Fibroblast of pulmonary artery (primary cell): ENCODE measurements around the gene UNC5A.

Experiments used
- DNase-seq: peaks from one replicate; pipeline ENCODE4 v3.0.0-alpha.2; 2010; ENCODE audit warnings: low read depth
- H3K4me3 ChIP-seq: replicated peaks from 2 replicates; pipeline ENCODE4 v1.5.1; 2011; ENCODE audit warnings: low read depth, mild to moderate bottlenecking, control low read depth, low read length, moderate library complexity
- TF ChIP-seq, protein P1 (sequence below): IDR thresholded peaks from 2 replicates; pipeline ENCODE4 v1.5.1; 2011; ENCODE audit warnings: mild to moderate bottlenecking, control low read depth, low read length, inconsistent platforms; ENCODE audit errors: missing control alignments

The UNC5A gene

DNA sequence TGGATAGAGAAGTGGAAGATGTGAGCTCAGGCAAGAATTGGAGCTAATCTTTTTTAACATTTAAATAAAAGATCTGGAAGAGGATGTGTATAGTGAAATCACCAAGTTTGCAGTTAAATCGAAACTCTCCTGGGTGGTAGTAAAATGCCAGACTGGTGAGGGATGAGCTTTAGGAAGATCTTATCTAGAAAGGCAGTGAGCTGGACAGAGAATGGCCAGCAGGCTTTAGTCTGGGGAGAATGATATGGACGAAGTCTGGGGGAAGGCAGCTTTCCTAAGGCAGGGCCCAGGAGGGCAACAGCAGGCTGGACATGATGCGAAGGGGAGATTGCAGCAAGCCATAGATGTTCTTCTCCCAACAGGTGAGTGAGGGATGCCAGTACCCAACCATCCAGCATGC lies 25.6 kb downstream of the UNC5A start:
- TF ChIP-seq, protein P1, sequence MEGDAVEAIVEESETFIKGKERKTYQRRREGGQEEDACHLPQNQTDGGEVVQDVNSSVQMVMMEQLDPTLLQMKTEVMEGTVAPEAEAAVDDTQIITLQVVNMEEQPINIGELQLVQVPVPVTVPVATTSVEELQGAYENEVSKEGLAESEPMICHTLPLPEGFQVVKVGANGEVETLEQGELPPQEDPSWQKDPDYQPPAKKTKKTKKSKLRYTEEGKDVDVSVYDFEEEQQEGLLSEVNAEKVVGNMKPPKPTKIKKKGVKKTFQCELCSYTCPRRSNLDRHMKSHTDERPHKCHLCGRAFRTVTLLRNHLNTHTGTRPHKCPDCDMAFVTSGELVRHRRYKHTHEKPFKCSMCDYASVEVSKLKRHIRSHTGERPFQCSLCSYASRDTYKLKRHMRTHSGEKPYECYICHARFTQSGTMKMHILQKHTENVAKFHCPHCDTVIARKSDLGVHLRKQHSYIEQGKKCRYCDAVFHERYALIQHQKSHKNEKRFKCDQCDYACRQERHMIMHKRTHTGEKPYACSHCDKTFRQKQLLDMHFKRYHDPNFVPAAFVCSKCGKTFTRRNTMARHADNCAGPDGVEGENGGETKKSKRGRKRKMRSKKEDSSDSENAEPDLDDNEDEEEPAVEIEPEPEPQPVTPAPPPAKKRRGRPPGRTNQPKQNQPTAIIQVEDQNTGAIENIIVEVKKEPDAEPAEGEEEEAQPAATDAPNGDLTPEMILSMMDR = no peak
- no peak overlapping the region for H3K4me3 ChIP-seq
- no peak for DNase-seq

DNA sequence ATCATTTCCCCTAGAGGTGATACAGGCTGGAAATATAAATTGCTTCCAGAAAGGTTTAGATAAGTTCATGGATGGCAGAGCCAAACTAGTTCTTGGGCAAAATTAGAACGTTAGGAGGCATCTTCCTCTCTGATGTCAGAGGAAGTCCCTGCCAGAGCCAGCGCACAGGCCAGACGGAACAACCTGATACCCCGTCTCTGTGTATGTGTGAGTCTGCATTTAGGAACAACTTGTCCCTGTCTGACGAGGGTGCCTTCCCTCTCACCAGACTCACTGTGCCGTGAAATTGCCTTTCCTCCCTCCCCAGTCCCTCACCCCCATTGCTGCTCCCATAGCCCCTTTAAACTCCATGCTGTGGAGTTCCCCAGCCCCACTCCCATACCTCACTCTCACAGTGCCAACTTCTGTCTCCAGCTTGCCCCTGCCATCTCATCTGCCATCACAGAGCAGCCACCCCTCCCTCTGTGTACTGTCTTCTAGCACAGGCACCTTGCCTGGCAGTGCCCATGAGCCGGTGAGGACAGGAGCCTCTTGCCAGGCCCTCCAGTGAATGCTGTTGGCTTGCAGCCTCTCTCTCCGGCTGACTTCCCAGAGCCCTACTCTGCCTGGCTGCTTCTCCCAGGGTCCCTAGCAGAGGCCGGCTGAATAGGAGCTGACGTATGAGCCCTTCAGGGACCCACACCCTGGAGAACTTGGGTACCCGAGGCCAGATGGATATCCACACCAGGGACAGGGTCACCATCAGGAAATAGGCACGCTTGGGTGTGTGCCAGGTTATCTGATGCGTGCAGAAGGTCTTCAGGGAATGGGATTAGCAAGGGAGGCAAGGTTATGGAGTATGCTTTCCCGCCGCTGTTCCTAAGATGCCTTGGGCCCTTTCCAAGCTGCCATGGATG lies 26.7 kb downstream of the UNC5A start:
- no peak for DNase-seq
- no peak overlapping the region for H3K4me3 ChIP-seq
- TF ChIP-seq, protein P1 = no peak

DNA sequence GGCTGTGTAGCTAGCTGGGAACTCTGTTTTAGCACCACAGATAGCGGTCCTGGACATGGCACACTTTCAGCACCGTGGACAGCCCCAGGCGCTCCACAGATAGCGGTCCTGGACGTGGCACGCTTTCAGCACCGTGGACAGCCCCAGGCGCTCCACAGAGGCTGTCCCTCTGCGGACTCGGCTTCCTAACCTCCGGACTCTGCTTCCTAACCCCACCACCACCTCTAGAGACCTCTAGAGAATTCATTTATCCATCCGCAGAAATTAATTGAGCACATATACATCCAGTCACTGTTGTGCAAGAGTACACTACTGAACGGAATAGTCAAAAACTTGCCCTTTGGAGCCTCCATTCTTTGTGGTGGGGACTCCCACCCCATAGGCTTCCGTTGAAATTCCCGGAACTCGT lies 27.4 kb downstream of the UNC5A start:
- peak; percentile 92 for DNase-seq
- TF ChIP-seq, protein P1 = no peak
- no peak overlapping the region for H3K4me3 ChIP-seq

DNA sequence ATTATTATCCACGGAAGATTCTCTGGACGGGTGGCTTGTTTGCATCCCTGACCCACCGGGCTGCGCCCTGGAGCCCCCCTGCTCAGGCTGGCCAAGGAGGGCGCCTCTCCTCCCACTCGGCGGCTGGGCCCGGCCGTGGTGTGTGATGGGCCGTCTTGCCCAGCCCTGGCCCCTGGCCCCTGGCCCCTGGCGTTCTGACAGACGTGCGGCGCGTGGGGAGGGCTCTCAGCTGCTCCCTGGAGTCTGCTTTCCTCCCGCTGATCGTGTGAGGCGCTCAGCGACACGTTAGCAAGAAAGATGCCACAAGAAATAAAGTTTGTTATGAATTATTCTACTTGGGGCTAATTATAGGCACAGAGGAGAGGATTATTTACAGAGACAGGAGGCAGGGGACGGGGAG lies 33.3 kb downstream of the UNC5A start:
- no peak for DNase-seq
- TF ChIP-seq, protein P1 = no peak
- no peak overlapping the region for H3K4me3 ChIP-seq

DNA sequence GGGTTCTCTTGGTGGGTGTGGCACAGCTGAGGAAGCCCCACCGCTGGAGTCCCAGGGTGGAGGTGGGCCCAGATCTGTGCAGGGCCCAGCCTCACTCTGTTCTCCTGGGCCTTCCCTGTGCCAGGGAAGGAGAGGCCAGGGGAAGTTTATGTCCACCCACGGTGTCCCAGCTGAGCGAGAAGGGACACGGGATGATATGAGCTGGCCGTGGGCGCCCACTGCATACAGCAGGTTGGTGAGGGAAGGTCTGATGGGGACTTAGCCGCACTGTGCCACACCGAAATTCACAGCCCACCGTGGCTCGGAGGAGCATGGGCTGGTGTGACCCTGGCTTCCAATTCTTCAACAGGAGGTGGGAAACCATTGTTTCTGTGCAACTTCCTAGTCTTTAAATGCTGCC lies 33.9 kb downstream of the UNC5A start:
- TF ChIP-seq, protein P1 = no peak
- no peak overlapping the region for H3K4me3 ChIP-seq
- no peak for DNase-seq

DNA sequence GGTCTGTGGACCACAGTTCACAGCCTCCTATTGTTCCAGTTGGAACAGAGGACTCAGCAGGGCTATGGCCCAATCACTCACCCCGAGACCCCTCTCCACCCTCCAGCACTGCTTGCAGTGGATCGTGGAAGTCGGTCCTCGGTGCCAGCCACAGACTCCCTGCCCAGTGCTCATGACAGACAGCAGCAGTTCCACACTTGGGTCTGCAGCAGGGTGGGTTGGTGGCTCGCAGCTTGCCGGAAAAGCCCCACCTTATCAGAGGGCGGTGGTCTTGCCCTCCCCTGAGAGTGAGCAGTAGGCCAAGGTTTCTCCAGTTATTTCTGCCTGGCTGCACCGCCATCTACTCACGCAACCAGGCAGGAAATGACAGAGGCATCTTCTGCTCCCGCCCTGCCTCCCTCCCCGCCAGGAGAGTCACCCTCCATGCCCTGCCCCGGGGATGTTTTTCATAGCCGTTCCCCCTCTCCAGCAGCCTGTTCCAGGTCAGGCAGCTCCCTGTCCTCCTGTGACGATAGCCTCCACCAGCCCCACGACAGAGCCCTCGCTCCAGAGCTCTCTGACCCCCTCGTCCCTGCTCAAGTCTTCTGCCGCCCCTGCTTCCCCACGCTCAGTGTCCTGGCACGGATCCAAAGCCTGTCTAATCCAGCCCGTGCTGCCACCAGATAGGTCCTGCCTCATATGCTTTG lies 34.5 kb downstream of the UNC5A start:
- H3K4me3 ChIP-seq = no peak overlapping the region
- TF ChIP-seq, protein P1 = no peak
- peak; percentile 6 for DNase-seq

DNA sequence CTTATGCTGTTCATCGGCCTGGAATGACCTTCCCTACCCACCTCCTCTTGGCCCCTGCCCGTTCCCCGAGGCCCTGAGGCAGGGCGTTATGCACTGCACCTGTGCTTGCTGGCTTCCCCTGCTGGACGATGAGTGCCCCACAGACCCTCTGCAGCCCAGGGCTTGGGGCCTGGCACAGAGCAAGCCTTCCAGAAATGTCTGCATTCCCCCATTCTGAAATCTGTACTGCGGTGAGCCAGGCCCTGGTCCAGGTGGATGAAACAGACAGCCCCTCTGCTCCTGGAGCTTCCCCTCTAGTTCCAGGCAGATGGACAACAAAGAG lies 35.0 kb downstream of the UNC5A start:
- H3K4me3 ChIP-seq = no peak overlapping the region
- TF ChIP-seq, protein P1 = no peak
- no peak for DNase-seq
